A549 (cell line): ENCODE measurements around the gene ANXA10. TPM values are rescaled to one million over a fixed set of nuclear protein-coding genes. Genes with fewer than 3 reads are reported as not detected.

ENCODE experiments used
- ATAC-seq, 2 experiments: fragments of 200-7000 bp in 1 of 2; fragments of >200 bp in 1 of 2; cut with Nextera tagmentation in 1 of 2; cut with Tn5 transposase in 1 of 2; 3 replicates each; pipeline versions ENCODE4 v1.8.0 to v1.9.1; 2018 to 2020; ENCODE audit warnings: mild to moderate bottlenecking in 1 of 2, moderate library complexity in 1 of 2
- CTCF ChIA-PET: fragments of 300-600 bp; sonication (Branson Sonifier 250); formaldehyde crosslinking; extraction: SDS; loops from one replicate; lab custom pipeline; 2021; ENCODE audit warnings: antibody characterized with exemption, inconsistent platforms; lab: Yijun Ruan, JAX
- POLR2A ChIA-PET: fragments of 350-600 bp; formaldehyde crosslinking; extraction: SDS; loops from one replicate; lab custom pipeline; 2021; ENCODE audit warnings: antibody characterized with exemption, inconsistent platforms; lab: Yijun Ruan, JAX
- DNase-seq, 2 experiments: peaks; one replicate each; pipeline versions ENCODE4 v3.0.0 to v3.0.0-alpha.2; 2011 to 2016; ENCODE audit warnings: low read depth in 1 of 2, low spot score in 1 of 2
- FAIRE-seq: peaks from 2 replicates; lab custom pipeline; 2011; peaks lifted over from hg19 to GRCh38; lab: Jason Lieb, UNC
- H3K27ac ChIP-seq, 2 experiments: fragments of >200 bp; sonication (Bioruptor Twin); formaldehyde crosslinking; 3 replicates each; pipeline ENCODE4 v1.5.1; 2016 to 2017
- H3K4me1 ChIP-seq: fragments of >200 bp; sonication (Bioruptor Twin); formaldehyde crosslinking; 3 replicates; pipeline ENCODE4 v1.6.1; 2016
- H3K4me2 ChIP-seq: fragments of >200 bp; sonication (Bioruptor Twin); formaldehyde crosslinking; 3 replicates; pipeline ENCODE4 v1.6.1; 2016
- H3K4me3 ChIP-seq: fragments of >200 bp; sonication (Bioruptor Twin); formaldehyde crosslinking; 3 replicates; pipeline ENCODE4 v1.5.1; 2016
- H3K9me3 ChIP-seq: fragments of >200 bp; sonication (Bioruptor Twin); formaldehyde crosslinking; 3 replicates; pipeline ENCODE4 v1.6.1; 2016
- CEBPB ChIP-seq, 2 experiments: fragments of >200 bp in 1 of 2; sonication (Bioruptor Twin) in 1 of 2; formaldehyde crosslinking in 1 of 2; IDR thresholded peaks; 2 replicates each; pipeline ENCODE4 v1.6.1; 2012 to 2016
- CHD2 ChIP-seq: fragments of 150-350 bp; IDR thresholded peaks from 2 replicates; pipeline ENCODE4 v1.6.1; 2014; ENCODE audit warnings: low read length; ENCODE audit not compliant: partially characterized antibody
- CHD4 ChIP-seq: fragments of 200-600 bp; sonication (generic); IDR thresholded peaks from 2 replicates; pipeline ENCODE4 v1.6.1; 2016; ENCODE audit warnings: antibody characterized with exemption, mild to moderate bottlenecking, borderline replicate concordance
- EHF ChIP-seq: fragments of 250-450 bp; sonication (Bioruptor Pico); IDR thresholded peaks from 2 replicates; pipeline ENCODE4 v1.5.0; 2020; ENCODE audit warnings: mild to moderate bottlenecking
- EHMT2 ChIP-seq: fragments of 200-600 bp; sonication (generic); IDR thresholded peaks from 2 replicates; pipeline ENCODE4 v1.6.1; 2016; ENCODE audit warnings: antibody characterized with exemption, low read depth, mild to moderate bottlenecking, moderate library complexity
- EP300 ChIP-seq, 2 experiments: fragments of >200 bp; sonication (Bioruptor Twin); formaldehyde crosslinking; IDR thresholded peaks; 2 replicates in 1 of 2; 3 replicates in 1 of 2; pipeline ENCODE4 v1.6.1; 2016 to 2017
- FOSB ChIP-seq: fragments of 250-450 bp; sonication (Bioruptor Pico); IDR thresholded peaks from 2 replicates; pipeline ENCODE4 v1.5.0; 2020; ENCODE audit warnings: mild to moderate bottlenecking, moderate library complexity
- GATA3 ChIP-seq: IDR thresholded peaks from 2 replicates; pipeline ENCODE4 v1.6.1; 2012; ENCODE audit warnings: borderline replicate concordance
- HOXA7 ChIP-seq: fragments of 250-450 bp; sonication (Bioruptor Pico); IDR thresholded peaks from 2 replicates; pipeline ENCODE4 v1.5.0; 2020; ENCODE audit warnings: mild to moderate bottlenecking, moderate library complexity
- JUN ChIP-seq, 2 experiments: fragments of >200 bp; sonication (Bioruptor Twin); formaldehyde crosslinking; IDR thresholded peaks; 2 replicates in 1 of 2; 3 replicates in 1 of 2; pipeline ENCODE4 v1.6.1; 2016 to 2017
- JUNB ChIP-seq: fragments of >200 bp; sonication (Bioruptor Twin); formaldehyde crosslinking; IDR thresholded peaks from 2 replicates; pipeline ENCODE4 v1.6.1; 2016
- KDM1A ChIP-seq: fragments of 200-600 bp; sonication (generic); IDR thresholded peaks from 2 replicates; pipeline ENCODE4 v1.6.1; 2016; ENCODE audit warnings: low read depth, mild to moderate bottlenecking
- NFE2L2 ChIP-seq: fragments of 150-350 bp; conservative IDR thresholded peaks from 2 replicates; pipeline ENCODE4 v1.6.1; 2014; ENCODE audit warnings: low read length
- NPAS2 ChIP-seq: fragments of 250-450 bp; sonication (Bioruptor Pico); IDR thresholded peaks from 2 replicates; pipeline ENCODE4 v1.8.0; 2022; ENCODE audit warnings: mild to moderate bottlenecking, moderate library complexity, borderline replicate concordance
- POLR2A ChIP-seq: IDR thresholded peaks from 2 replicates; pipeline ENCODE4 v1.6.1; 2012; ENCODE audit warnings: mild to moderate bottlenecking, low read length
- RAD21 ChIP-seq, 2 experiments: fragments of >200 bp in 1 of 2; sonication (Bioruptor Twin) in 1 of 2; formaldehyde crosslinking in 1 of 2; IDR thresholded peaks in 1 of 2; conservative IDR thresholded peaks in 1 of 2; 2 replicates in 1 of 2; 3 replicates in 1 of 2; pipeline ENCODE4 v1.6.1; 2012 to 2018; ENCODE audit warnings: inconsistent platforms in 1 of 2
- RCOR1 ChIP-seq: fragments of 150-350 bp; IDR thresholded peaks from 2 replicates; pipeline ENCODE4 v1.6.1; 2014; ENCODE audit warnings: antibody characterized with exemption, low read length, low read depth
- RFX5 ChIP-seq: fragments of 450-650 bp; IDR thresholded peaks from 2 replicates; pipeline ENCODE4 v1.7.1; 2014; ENCODE audit warnings: antibody characterized with exemption, mild to moderate bottlenecking, moderate library complexity
- SMC3 ChIP-seq: fragments of >200 bp; sonication (Bioruptor Twin); formaldehyde crosslinking; IDR thresholded peaks from 3 replicates; pipeline ENCODE4 v1.6.1; 2018; ENCODE audit warnings: inconsistent platforms
- SREBF2 ChIP-seq: fragments of 450-650 bp; IDR thresholded peaks from 2 replicates; pipeline ENCODE4 v1.6.1; 2014; ENCODE audit warnings: mild to moderate bottlenecking, moderate library complexity
- TFCP2L1 ChIP-seq: fragments of 250-450 bp; sonication (Bioruptor Pico); IDR thresholded peaks from 2 replicates; pipeline ENCODE4 v1.5.0; 2021; ENCODE audit warnings: mild to moderate bottlenecking
- ZFP36 ChIP-seq: fragments of 450-650 bp; IDR thresholded peaks from 2 replicates; pipeline ENCODE4 v1.6.1; 2014; ENCODE audit warnings: borderline replicate concordance; ENCODE audit not compliant: partially characterized antibody
- WGBS: methylation state at CpG from one replicate; pipeline ENCODE4 v1.1.6; 2017; ENCODE audit errors: missing lambda C conversion rate; 5-methylcytosine and 5-hydroxymethylcytosine counted together
- polyA plus RNA-seq, 4 experiments: library from polyadenylated mRNA; depleted of rRNA in 3 of 4; stranded (reverse); fragments of >200 nt; fragmentation: RNase III in 1 of 4; extraction: RNeasy Plus Mini Kit Qiagen cat#74134 plus additional on column Dnase treatment in 1 of 4; gene quantifications; 2 replicates in 3 of 4; 3 replicates in 1 of 4; pipeline ENCODE4 v1.2.3, GENCODE V29; 2011 to 2017
- TF ChIP-seq, protein P1 (sequence below): IDR thresholded peaks from 2 replicates; pipeline ENCODE4 v1.6.1; 2012
- TF ChIP-seq, protein P2 (sequence below): fragments of 450-650 bp; IDR thresholded peaks from 2 replicates; pipeline ENCODE4 v1.6.1; 2014; ENCODE audit warnings: antibody characterized with exemption
- TF ChIP-seq, protein P3 (sequence below): IDR thresholded peaks from 2 replicates; pipeline ENCODE4 v1.6.1; 2012; ENCODE audit warnings: low read depth, borderline replicate concordance
- TF ChIP-seq, protein P4 (sequence below): fragments of 250-450 bp; sonication (Bioruptor Pico); IDR thresholded peaks from 2 replicates; pipeline ENCODE4 v1.5.0; 2021; ENCODE audit warnings: mild to moderate bottlenecking, moderate library complexity, borderline replicate concordance
- TF ChIP-seq, protein P5 (sequence below): fragments of 150-350 bp; IDR thresholded peaks from 2 replicates; pipeline ENCODE4 v1.6.1; 2014; ENCODE audit warnings: low read depth, mild to moderate bottlenecking, low read length
- TF ChIP-seq, protein P6 (sequence below): fragments of 250-450 bp; sonication (Bioruptor Pico); IDR thresholded peaks from 2 replicates; pipeline ENCODE4 v1.5.0; 2020; ENCODE audit warnings: low read depth, mild to moderate bottlenecking, moderate library complexity

Gene ANXA10
- polyA plus RNA-seq, 2 of the 4 experiments (the other 2 are of a cell fraction) = 1.7 to 4.0 TPM

DNA sequence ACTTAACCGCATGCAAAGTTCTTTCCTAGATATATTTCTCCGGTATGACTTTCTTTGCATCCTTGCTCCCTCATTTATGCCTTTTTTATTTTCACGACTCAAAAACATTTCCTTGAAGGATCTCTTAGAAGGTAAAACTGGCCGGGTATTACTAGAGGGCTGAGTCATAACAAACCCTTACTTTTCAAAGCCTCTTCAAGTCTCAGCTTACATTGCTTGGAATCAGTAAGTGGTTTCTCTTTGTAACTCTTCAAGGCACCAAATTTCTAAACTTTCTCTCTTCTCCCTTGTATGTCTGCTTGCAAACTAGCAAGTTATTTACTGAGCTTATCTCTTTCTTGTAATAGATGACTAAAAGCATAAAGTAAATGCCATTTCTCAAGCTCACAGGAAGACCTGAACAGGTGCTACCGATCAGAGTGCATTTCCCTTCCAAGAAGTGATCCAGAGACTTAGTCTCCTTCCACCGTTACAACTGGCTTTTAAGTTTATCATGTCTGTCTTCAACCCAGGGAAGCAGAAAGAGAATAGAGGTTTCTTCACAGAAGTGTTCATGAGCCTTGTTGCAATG is 75.5 kb downstream of the ANXA10 start:
- WGBS = 75% methylated on average over 6 of the region's 6 CpGs
- FAIRE-seq (no peak), DNase-seq (no peak), ATAC-seq (no peak)
- no peak for TF ChIP-seq TFCP2L1
- TF ChIP-seq NFE2L2 = no peak
- no peak for TF ChIP-seq EHMT2
- TF ChIP-seq CEBPB (IDR thresholded peaks at IDR 0.05) = no peak
- TF ChIP-seq CHD4 = no peak
- TF ChIP-seq FOSB (CRISPR knock-in tag) = no peak
- no peak for TF ChIP-seq ZFP36
- no peak for TF ChIP-seq CHD2
- no peak for TF ChIP-seq POLR2A
- TF ChIP-seq NPAS2 (CRISPR knock-in tag) = no peak
- no peak for TF ChIP-seq RCOR1
- TF ChIP-seq KDM1A = no peak
- TF ChIP-seq EHF (CRISPR knock-in tag) = no peak
- TF ChIP-seq, protein P1, sequence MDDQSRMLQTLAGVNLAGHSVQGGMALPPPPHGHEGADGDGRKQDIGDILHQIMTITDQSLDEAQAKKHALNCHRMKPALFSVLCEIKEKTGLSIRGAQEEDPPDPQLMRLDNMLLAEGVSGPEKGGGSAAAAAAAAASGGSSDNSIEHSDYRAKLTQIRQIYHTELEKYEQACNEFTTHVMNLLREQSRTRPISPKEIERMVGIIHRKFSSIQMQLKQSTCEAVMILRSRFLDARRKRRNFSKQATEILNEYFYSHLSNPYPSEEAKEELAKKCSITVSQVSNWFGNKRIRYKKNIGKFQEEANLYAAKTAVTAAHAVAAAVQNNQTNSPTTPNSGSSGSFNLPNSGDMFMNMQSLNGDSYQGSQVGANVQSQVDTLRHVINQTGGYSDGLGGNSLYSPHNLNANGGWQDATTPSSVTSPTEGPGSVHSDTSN = no peak
- TF ChIP-seq GATA3 = no peak
- no peak for TF ChIP-seq RFX5
- TF ChIP-seq, protein P2, sequence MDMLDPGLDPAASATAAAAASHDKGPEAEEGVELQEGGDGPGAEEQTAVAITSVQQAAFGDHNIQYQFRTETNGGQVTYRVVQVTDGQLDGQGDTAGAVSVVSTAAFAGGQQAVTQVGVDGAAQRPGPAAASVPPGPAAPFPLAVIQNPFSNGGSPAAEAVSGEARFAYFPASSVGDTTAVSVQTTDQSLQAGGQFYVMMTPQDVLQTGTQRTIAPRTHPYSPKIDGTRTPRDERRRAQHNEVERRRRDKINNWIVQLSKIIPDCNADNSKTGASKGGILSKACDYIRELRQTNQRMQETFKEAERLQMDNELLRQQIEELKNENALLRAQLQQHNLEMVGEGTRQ = no peak
- Histone ChIP-seq H3K27ac (no peak overlapping the region), H3K4me3 (no peak overlapping the region), H3K9me3 (no peaks in the 10 kb centered on the region), H3K4me1 (peaks cover 8% of the 10 kb centered on the region; the same call in 1 of the 3 replicates), H3K4me2 (no peak overlapping the region)
- ChIA-PET POLR2A (no interaction called here), CTCF (no interaction called here)

DNA sequence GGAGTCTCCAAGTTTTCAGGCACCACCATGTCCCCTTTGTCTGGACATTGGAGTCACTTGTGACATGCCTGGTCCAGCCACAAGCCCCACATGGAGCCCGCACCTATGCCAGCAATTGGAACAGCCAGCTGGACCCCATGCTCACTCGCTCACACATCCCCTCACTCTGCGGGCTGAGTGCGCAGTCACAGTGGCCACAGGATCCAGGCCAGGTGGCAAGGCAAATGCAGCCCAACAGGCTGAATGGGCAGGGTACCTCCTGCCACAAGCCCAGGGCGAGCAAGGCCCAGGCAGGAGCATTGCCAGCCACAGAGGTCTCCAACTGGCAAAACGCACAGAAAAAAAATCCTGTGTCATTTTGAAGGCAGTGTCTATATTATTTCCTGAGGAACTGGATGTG is 82.0 kb downstream of the ANXA10 start:
- no peak for TF ChIP-seq HOXA7 (CRISPR knock-in tag)
- TF ChIP-seq, protein P3, sequence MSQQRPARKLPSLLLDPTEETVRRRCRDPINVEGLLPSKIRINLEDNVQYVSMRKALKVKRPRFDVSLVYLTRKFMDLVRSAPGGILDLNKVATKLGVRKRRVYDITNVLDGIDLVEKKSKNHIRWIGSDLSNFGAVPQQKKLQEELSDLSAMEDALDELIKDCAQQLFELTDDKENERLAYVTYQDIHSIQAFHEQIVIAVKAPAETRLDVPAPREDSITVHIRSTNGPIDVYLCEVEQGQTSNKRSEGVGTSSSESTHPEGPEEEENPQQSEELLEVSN = no peak
- TF ChIP-seq, protein P4, sequence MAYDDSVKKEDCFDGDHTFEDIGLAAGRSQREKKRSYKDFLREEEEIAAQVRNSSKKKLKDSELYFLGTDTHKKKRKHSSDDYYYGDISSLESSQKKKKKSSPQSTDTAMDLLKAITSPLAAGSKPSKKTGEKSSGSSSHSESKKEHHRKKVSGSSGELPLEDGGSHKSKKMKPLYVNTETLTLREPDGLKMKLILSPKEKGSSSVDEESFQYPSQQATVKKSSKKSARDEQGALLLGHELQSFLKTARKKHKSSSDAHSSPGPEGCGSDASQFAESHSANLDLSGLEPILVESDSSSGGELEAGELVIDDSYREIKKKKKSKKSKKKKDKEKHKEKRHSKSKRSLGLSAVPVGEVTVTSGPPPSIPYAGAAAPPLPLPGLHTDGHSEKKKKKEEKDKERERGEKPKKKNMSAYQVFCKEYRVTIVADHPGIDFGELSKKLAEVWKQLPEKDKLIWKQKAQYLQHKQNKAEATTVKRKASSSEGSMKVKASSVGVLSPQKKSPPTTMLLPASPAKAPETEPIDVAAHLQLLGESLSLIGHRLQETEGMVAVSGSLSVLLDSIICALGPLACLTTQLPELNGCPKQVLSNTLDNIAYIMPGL (CRISPR knock-in tag) = no peak
- no peak for TF ChIP-seq EP300 (IDR thresholded peaks at IDR 0.05)
- TF ChIP-seq JUN (IDR thresholded peaks at IDR 0.05) = no peak
- no peak for TF ChIP-seq EHMT2
- TF ChIP-seq, protein P5, sequence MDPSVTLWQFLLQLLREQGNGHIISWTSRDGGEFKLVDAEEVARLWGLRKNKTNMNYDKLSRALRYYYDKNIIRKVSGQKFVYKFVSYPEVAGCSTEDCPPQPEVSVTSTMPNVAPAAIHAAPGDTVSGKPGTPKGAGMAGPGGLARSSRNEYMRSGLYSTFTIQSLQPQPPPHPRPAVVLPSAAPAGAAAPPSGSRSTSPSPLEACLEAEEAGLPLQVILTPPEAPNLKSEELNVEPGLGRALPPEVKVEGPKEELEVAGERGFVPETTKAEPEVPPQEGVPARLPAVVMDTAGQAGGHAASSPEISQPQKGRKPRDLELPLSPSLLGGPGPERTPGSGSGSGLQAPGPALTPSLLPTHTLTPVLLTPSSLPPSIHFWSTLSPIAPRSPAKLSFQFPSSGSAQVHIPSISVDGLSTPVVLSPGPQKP = no peak
- no peak for TF ChIP-seq SREBF2
- TF ChIP-seq, protein P6, sequence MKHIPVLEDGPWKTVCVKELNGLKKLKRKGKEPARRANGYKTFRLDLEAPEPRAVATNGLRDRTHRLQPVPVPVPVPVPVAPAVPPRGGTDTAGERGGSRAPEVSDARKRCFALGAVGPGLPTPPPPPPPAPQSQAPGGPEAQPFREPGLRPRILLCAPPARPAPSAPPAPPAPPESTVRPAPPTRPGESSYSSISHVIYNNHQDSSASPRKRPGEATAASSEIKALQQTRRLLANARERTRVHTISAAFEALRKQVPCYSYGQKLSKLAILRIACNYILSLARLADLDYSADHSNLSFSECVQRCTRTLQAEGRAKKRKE = no peak
- TF ChIP-seq SMC3 = no peak
- TF ChIP-seq RAD21 (conservative IDR thresholded peaks at IDR 0.05 in 1 of 2, IDR thresholded peaks at IDR 0.05 in 1 of 2) = no peak
- TF ChIP-seq NFE2L2 = no peak
- TF ChIP-seq JUNB = no peak
- TF ChIP-seq, all 56 proteins: peak for 0
- no peak for DNase-seq
- Histone ChIP-seq H3K9me3 (no peaks in the 10 kb centered on the region), H3K4me2 (no peak overlapping the region), H3K27ac (no peak overlapping the region), H3K4me3 (no peak overlapping the region), H3K4me1 (peaks cover 8% of the 10 kb centered on the region; the same call in 2 of the 3 replicates)
- ATAC-seq = no peak; a peak in 1 of 6 replicates
- FAIRE-seq = no peak
- 94% methylated on average over 5 of the region's 6 CpGs for WGBS
- ChIA-PET CTCF (interaction anchor here (0.5 kb wide), 1 partner anchor 132 kb away, joined by 3 read pairs; no protein-coding TSS in a partner anchor), POLR2A (no interaction called here)
